K562 treated with DMSO at 1 percent for 12 hours (cell line): ENCODE measurements around the gene KDM5A. TPM values are rescaled to one million over a fixed set of nuclear protein-coding genes. Genes with fewer than 3 reads are reported as not detected.

Experiments
- total RNA-seq: library from RNA; unstranded; fragments of 300-600 nt; gene quantifications from 2 replicates; pipeline ENCODE4 v1.2.3, GENCODE V29; 2022; ENCODE audit not compliant: insufficient read depth

The KDM5A gene
- 9.8 and 24.5 TPM in 2 replicates for total RNA-seq

GRCh38 chr12:389142-390096, at the start of gene KDM5A:
Gene KDM5A, minus strand, starts transcription at chr12:389320. Its CDS starts 229 bp downstream, at chr12:389091.

GRCh38 chr12:401235-402028, 12.3 kb upstream of the KDM5A start, which contains the start of gene CCDC77:
Gene CCDC77, plus strand, starts transcription at chr12:401644. Its CDS starts 7,740 bp downstream, at chr12:409384.

GRCh38 chr12:262817-263216, 126.3 kb downstream of the KDM5A start, which contains the start of gene SLC6A13:
Gene SLC6A13, minus strand, starts transcription at chr12:262836. Its CDS starts 2,784 bp downstream, at chr12:260052.

Other genes starting within 250 kb of the KDM5A start
- gene SLC6A12, start 175.2 kb downstream of the KDM5A start, total RNA-seq: not detected in 2 replicates
- 1.0 TPM in 1 of 2 replicates, not detected in the other for gene SLC6A13, start 126.5 kb downstream of the KDM5A start, total RNA-seq
- gene CCDC77, start 12.3 kb upstream of the KDM5A start, total RNA-seq: 9.2 and 19.7 TPM in 2 replicates
- gene B4GALNT3, start 70.6 kb upstream of the KDM5A start, total RNA-seq: not detected in 2 replicates